Measurements from ENCODE around the gene PPID. TPM values are rescaled to one million over a fixed set of nuclear protein-coding genes. Genes with fewer than 3 reads are reported as not detected.

Gene PPID
- total and polyA plus RNA-seq, 9 of the 15 experiments (the other 6 are each of a cell fraction or from before 2014, with no cell fraction given): 46.5 to 160 (median 98.6) TPM

DNA sequence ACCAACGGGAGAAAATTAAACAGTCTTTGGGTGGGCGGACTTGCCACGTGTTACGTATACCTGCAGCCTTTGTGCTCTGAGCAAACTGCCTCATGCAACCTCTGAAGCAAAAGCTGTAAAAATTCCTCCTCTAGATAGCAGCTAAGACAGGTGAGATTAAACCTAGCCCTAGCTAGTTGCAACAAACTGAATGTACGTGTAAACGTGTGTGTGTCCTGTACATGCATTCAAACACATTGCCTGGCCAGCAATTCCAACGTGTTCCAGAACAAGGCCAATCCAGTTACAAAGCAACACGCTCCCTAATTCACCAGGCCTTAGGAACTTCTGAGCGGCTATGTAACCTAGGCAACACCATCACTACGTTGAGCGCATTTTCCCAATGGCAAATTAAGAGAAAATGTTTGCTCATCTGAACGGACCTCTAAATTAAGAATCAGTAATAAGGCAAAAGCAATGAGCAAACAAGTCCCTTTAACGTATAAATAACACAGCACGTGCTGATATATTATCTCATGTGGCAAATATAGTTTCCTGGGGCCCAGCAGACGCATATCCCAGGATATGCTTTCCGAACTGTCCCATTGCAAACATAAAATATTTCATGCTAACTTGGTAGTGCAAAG is 792 bp downstream of the PPID start (continued):
- TF ChIP-seq NCOA4 (IDR thresholded peaks at IDR 0.05; ENCODE audit: partially characterized antibody): no peak
- TF ChIP-seq, protein P1, sequence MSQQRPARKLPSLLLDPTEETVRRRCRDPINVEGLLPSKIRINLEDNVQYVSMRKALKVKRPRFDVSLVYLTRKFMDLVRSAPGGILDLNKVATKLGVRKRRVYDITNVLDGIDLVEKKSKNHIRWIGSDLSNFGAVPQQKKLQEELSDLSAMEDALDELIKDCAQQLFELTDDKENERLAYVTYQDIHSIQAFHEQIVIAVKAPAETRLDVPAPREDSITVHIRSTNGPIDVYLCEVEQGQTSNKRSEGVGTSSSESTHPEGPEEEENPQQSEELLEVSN (IDR thresholded peaks at IDR 0.05; ENCODE audit: borderline replicate concordance in 1 of 2, extremely low read depth in 1 of 2, insufficient read depth in 1 of 2, insufficient read length in 1 of 2, low read depth in 1 of 2, low read length in 1 of 2, poor library complexity in 1 of 2, severe bottlenecking in 1 of 2): peak in 1 of 2 experiments; percentile 11
- TF ChIP-seq, protein P2, sequence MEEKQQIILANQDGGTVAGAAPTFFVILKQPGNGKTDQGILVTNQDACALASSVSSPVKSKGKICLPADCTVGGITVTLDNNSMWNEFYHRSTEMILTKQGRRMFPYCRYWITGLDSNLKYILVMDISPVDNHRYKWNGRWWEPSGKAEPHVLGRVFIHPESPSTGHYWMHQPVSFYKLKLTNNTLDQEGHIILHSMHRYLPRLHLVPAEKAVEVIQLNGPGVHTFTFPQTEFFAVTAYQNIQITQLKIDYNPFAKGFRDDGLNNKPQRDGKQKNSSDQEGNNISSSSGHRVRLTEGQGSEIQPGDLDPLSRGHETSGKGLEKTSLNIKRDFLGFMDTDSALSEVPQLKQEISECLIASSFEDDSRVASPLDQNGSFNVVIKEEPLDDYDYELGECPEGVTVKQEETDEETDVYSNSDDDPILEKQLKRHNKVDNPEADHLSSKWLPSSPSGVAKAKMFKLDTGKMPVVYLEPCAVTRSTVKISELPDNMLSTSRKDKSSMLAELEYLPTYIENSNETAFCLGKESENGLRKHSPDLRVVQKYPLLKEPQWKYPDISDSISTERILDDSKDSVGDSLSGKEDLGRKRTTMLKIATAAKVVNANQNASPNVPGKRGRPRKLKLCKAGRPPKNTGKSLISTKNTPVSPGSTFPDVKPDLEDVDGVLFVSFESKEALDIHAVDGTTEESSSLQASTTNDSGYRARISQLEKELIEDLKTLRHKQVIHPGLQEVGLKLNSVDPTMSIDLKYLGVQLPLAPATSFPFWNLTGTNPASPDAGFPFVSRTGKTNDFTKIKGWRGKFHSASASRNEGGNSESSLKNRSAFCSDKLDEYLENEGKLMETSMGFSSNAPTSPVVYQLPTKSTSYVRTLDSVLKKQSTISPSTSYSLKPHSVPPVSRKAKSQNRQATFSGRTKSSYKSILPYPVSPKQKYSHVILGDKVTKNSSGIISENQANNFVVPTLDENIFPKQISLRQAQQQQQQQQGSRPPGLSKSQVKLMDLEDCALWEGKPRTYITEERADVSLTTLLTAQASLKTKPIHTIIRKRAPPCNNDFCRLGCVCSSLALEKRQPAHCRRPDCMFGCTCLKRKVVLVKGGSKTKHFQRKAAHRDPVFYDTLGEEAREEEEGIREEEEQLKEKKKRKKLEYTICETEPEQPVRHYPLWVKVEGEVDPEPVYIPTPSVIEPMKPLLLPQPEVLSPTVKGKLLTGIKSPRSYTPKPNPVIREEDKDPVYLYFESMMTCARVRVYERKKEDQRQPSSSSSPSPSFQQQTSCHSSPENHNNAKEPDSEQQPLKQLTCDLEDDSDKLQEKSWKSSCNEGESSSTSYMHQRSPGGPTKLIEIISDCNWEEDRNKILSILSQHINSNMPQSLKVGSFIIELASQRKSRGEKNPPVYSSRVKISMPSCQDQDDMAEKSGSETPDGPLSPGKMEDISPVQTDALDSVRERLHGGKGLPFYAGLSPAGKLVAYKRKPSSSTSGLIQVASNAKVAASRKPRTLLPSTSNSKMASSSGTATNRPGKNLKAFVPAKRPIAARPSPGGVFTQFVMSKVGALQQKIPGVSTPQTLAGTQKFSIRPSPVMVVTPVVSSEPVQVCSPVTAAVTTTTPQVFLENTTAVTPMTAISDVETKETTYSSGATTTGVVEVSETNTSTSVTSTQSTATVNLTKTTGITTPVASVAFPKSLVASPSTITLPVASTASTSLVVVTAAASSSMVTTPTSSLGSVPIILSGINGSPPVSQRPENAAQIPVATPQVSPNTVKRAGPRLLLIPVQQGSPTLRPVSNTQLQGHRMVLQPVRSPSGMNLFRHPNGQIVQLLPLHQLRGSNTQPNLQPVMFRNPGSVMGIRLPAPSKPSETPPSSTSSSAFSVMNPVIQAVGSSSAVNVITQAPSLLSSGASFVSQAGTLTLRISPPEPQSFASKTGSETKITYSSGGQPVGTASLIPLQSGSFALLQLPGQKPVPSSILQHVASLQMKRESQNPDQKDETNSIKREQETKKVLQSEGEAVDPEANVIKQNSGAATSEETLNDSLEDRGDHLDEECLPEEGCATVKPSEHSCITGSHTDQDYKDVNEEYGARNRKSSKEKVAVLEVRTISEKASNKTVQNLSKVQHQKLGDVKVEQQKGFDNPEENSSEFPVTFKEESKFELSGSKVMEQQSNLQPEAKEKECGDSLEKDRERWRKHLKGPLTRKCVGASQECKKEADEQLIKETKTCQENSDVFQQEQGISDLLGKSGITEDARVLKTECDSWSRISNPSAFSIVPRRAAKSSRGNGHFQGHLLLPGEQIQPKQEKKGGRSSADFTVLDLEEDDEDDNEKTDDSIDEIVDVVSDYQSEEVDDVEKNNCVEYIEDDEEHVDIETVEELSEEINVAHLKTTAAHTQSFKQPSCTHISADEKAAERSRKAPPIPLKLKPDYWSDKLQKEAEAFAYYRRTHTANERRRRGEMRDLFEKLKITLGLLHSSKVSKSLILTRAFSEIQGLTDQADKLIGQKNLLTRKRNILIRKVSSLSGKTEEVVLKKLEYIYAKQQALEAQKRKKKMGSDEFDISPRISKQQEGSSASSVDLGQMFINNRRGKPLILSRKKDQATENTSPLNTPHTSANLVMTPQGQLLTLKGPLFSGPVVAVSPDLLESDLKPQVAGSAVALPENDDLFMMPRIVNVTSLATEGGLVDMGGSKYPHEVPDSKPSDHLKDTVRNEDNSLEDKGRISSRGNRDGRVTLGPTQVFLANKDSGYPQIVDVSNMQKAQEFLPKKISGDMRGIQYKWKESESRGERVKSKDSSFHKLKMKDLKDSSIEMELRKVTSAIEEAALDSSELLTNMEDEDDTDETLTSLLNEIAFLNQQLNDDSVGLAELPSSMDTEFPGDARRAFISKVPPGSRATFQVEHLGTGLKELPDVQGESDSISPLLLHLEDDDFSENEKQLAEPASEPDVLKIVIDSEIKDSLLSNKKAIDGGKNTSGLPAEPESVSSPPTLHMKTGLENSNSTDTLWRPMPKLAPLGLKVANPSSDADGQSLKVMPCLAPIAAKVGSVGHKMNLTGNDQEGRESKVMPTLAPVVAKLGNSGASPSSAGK (IDR thresholded peaks at IDR 0.05): peak; percentile 19; the same call in 1 of the 2 replicates
- peak; percentile 2 to 6; a peak in 1 of 4 replicates for TF ChIP-seq SIN3A (IDR thresholded peaks at IDR 0.05; ENCODE audit: borderline replicate concordance in 2 of 2, control insufficient read depth in 1 of 2, low read depth in 2 of 2, low read length in 2 of 2)
- TF ChIP-seq, protein P3, sequence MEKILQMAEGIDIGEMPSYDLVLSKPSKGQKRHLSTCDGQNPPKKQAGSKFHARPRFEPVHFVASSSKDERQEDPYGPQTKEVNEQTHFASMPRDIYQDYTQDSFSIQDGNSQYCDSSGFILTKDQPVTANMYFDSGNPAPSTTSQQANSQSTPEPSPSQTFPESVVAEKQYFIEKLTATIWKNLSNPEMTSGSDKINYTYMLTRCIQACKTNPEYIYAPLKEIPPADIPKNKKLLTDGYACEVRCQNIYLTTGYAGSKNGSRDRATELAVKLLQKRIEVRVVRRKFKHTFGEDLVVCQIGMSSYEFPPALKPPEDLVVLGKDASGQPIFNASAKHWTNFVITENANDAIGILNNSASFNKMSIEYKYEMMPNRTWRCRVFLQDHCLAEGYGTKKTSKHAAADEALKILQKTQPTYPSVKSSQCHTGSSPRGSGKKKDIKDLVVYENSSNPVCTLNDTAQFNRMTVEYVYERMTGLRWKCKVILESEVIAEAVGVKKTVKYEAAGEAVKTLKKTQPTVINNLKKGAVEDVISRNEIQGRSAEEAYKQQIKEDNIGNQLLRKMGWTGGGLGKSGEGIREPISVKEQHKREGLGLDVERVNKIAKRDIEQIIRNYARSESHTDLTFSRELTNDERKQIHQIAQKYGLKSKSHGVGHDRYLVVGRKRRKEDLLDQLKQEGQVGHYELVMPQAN (IDR thresholded peaks at IDR 0.05; ENCODE audit: borderline replicate concordance): peak; percentile 66
- peak; percentile 29; the same call in 1 of the 2 replicates for TF ChIP-seq ZSCAN29 (IDR thresholded peaks at IDR 0.05)
- TF ChIP-seq ZFX (CRISPR knock-in tag; IDR thresholded peaks at IDR 0.05): peak; percentile 38; the same call in 1 of the 2 replicates
- TF ChIP-seq HDAC1 (IDR thresholded peaks at IDR 0.05): peak in 1 of 2 experiments; percentile 60; a peak in 2 of 4 replicates
- TF ChIP-seq ZNF764 (CRISPR knock-in tag; IDR thresholded peaks at IDR 0.05; ENCODE audit: low read depth): peak; percentile 79
- TF ChIP-seq SLC30A9 (CRISPR knock-in tag; IDR thresholded peaks at IDR 0.05): no peak
- no peak for TF ChIP-seq CREBBP (IDR thresholded peaks at IDR 0.05; ENCODE audit: low read depth, low read length)
- no peak for TF ChIP-seq CSDE1 (IDR thresholded peaks at IDR 0.05)
